Tibial nerve (tissue), 3 donors: ENCODE measurements around the gene USP9X.

Experiments
- CTCF ChIP-seq, 5 experiments: fragments of 200-600 bp in 3 of 5; fragments of 450-650 bp in 2 of 5; sonication (generic) in 3 of 5; IDR thresholded peaks; one replicate each; pipeline ENCODE4 v1.5.1; 2016 to 2019; ENCODE audit warnings: antibody characterized with exemption in 5 of 5, mild to moderate bottlenecking in 3 of 5, moderate library complexity in 2 of 5
- POLR2A ChIP-seq, 2 donors: fragments of 450-650 bp; IDR thresholded peaks; one replicate each; pipeline ENCODE4 v1.6.1; 2017; ENCODE audit warnings: antibody characterized with exemption in 2 of 2, mild to moderate bottlenecking in 2 of 2, moderate library complexity in 2 of 2

GRCh38 chrX:41081821-41082220 lies 3.4 kb upstream of the USP9X start:
- TF ChIP-seq CTCF (IDR thresholded peaks at IDR 0.05) (no peak), POLR2A (IDR thresholded peaks at IDR 0.05) (no peak)
